RWPE1 (cell line): ENCODE measurements around the gene MAP4K2.

ENCODE experiments used
- CTCF ChIA-PET: fragments of 350-600 bp; sonication (Branson Sonifier 250); formaldehyde crosslinking; extraction: SDS; loops from one replicate; lab custom pipeline; 2021; lab: Yijun Ruan, JAX
- POLR2A ChIA-PET: fragments of 400-600 bp; formaldehyde crosslinking; extraction: SDS; loops from one replicate; lab custom pipeline; 2020; ENCODE audit warnings: antibody characterized with exemption; ENCODE audit not compliant: low non-redundant PET; lab: Yijun Ruan, JAX
- DNase-seq: peaks from one replicate; pipeline ENCODE4 v3.0.0; 2012; ENCODE audit warnings: low spot score
- H3K27ac ChIP-seq: fragments of 450-650 bp; 2 replicates; pipeline ENCODE4 v1.5.1; 2017
- TF ChIP-seq, protein P1 (sequence below): fragments of 450-650 bp; conservative IDR thresholded peaks from 2 replicates; pipeline ENCODE4 v1.5.1; 2017; ENCODE audit warnings: low read depth, mild to moderate bottlenecking

The MAP4K2 gene

DNA sequence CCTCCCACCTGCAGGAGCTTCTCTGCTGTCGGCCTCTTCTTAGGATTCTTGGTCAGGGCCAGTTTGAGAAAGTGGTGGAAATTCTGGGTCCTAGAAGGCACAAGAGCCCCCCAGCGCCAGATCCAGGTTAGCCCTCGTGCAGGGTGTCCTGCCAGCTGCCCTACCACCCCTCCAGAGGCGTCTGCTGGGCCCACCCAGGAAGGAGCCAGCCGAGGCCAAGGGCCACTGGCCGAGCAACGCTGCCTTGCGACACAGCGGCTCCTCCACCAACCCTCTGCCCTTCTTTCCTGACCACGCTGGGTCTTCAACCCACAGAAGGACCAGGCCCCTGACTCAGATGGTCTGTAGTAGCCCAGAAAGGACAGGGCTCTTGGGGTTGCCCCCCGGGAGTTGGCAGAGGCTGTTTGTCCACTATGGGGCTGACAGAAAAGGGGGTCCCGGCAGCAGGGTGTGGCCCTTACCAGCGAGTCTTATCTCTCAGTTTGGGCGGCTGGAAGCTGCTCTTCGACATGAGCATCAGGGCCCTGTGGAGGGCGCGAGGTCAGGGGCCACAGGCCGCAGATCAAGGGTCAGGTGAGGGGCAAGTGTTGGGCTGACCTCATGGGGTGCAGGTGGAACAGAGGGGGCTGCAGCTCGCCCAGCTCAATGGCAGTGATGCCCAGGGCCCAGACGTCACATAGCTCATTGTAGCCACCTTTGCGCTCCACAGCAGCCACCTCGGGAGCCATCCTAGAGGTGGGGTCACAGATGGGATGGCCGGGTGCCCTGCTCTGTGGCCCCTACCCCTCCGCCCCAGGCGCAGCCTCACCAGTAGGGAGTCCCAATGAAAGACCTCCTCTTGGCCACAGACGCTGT, 2.5 kb downstream of the MAP4K2 start:
- TF ChIP-seq, protein P1, sequence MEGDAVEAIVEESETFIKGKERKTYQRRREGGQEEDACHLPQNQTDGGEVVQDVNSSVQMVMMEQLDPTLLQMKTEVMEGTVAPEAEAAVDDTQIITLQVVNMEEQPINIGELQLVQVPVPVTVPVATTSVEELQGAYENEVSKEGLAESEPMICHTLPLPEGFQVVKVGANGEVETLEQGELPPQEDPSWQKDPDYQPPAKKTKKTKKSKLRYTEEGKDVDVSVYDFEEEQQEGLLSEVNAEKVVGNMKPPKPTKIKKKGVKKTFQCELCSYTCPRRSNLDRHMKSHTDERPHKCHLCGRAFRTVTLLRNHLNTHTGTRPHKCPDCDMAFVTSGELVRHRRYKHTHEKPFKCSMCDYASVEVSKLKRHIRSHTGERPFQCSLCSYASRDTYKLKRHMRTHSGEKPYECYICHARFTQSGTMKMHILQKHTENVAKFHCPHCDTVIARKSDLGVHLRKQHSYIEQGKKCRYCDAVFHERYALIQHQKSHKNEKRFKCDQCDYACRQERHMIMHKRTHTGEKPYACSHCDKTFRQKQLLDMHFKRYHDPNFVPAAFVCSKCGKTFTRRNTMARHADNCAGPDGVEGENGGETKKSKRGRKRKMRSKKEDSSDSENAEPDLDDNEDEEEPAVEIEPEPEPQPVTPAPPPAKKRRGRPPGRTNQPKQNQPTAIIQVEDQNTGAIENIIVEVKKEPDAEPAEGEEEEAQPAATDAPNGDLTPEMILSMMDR = no peak
- H3K27ac ChIP-seq = peak overlapping the region; percentile 89
- POLR2A ChIA-PET = no interaction called here
- CTCF ChIA-PET = interaction anchor here (1.0 to 1.2 kb wide), 2 partner anchors 13 kb away, joined by 3 to 4 read pairs; no protein-coding TSS in a partner anchor
- no peak for DNase-seq

DNA sequence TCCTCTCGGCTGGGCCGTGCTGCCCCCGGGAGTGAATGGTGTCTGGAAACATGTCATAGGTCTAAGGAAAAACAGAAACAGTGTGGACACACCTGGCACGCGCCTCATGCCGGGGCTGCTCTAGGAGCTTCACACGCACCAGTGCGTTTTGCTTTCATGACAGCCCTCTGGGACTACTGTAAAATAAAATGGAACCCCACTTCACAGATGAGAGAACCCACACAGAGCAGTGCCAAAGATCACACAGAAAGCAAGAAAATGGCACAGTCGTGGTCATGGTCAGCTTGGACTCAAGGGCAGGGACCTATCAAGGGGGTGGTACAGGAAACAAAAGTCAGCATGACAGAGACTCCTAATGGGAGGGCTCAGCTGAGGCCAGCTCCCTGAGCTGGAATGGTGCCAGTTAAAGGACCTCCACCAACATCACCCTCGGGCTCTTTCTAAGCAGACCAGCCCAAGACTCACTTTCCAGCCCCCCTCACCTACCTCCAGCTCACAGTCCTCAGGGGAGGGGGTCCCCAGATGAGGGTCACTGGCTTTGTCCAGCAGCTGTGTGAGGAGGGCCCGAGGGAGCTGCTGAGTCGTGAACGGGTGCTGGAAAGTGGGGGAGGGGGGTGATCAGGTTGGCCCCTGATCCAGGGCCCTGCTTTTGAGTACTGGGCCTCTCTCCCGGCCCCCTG, 3.3 kb downstream of the MAP4K2 start:
- ChIA-PET CTCF (interaction anchor here (0.6 to 1.2 kb wide), 3 partner anchors 12 to 96 kb away, joined by 3 to 4 read pairs (median 4); no protein-coding TSS in a partner anchor), POLR2A (no interaction called here)
- TF ChIP-seq, protein P1 = no peak
- H3K27ac ChIP-seq = peak overlapping the region; percentile 89
- no peak for DNase-seq

DNA sequence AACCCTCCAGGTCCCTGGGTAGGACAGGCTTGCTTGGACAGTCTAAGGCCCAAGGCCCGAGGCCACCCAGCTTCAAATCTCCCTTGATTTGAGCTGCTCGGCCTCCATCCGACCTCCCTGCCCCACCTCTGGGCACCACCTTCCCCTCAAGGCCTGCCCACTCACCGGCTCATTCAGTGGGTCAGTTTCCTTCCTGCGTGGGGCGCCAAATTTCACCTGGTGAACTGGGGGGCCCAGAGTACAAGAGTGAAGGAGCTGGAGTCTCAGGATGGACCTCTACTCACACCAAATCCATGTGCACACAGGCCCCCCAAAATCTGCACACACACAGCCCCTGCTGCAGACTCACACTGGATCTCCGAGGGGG, 3.8 kb downstream of the MAP4K2 start:
- TF ChIP-seq, protein P1 = no peak
- CTCF ChIA-PET = interaction anchor here (0.6 to 1.0 kb wide), 2 partner anchors 14 to 97 kb away, joined by 4 read pairs; no protein-coding TSS in a partner anchor
- no peak for DNase-seq
- H3K27ac ChIP-seq = peak overlapping the region; percentile 89
- POLR2A ChIA-PET = no interaction called here

DNA sequence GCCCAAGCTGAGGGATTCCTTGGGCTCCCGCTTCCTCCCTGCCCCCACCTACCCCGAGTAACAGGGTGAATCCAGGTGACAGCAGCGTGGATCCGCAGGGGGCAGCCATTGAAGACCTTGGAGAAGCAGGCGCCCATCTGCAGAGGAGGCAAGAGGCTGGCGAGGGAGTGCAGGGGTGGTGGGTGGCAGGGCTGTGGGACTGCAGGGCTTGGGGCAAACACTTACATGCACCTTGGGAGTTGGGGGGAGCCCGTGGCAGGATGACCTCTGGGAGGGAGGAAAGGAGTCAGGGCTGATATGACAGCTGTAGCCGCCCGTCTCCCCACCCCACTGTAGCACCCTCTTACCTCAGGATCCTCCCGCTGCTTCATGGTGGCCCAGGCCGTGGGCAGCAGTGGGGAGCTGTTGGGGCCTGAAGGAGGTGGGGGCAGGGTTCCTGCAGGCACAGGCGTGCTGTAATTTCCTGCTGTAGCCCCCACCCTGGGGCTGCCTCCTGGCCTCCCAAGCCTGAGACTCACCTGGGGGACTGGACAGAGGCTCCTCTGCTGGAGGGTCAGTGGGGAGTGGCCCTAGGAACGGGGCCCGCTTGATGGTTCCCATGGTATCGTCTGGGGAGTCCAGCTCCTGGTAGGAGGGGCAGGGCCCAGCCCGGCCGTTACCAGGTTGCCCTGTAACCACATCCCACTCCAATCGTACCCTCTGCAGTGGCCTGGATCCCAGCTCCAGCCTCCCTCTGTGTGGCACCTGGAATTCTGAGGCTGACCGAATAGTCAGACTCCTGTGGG, 6.1 kb downstream of the MAP4K2 start:
- peak overlapping the region; percentile 15; the same call in 1 of the 2 replicates for H3K27ac ChIP-seq
- no peak for DNase-seq
- TF ChIP-seq, protein P1 = no peak
- CTCF ChIA-PET = no interaction called here
- POLR2A ChIA-PET = interaction anchor here (0.6 kb wide), 1 partner anchor 103 kb away, joined by 7 read pairs; no protein-coding TSS in a partner anchor

DNA sequence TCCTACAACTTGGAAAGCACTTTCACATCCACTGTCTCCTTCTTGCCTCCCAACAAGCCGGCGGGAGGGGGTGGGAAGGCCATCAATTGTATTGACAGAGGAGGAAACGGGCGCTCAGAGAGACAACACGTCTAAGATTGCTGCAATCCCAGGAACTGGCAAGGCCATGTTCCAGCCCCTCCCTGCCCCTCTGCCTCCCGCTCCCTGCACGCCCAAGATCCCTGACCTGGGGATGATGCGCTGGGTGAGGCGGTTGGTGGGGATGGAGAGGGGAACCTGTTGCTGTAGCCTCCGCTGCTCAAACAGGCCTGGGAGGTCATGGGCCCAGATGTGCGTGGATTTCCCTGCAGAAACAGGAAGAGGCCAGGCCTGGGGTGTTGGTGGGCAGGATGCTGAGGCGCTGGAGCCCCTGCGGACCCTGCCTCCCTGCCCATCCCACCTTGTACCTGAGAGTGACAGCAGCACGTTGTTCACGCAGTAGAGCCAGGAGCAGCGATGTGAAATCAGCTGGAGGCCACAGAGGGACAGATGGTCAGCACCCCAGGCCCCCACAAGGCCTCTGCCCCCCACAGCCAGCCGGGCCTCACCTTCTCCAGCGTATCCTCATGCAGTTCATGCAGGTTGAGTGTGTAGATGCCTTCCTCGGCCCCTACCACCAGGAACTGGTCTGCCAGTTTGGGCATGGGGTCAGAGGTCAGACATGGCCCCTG, 6.8 kb downstream of the MAP4K2 start:
- no peak for DNase-seq
- ChIA-PET POLR2A (interaction anchor here (0.6 kb wide), 1 partner anchor 104 kb away, joined by 7 read pairs; no protein-coding TSS in a partner anchor), CTCF (no interaction called here)
- peak overlapping the region; percentile 19; the same call in 1 of the 2 replicates for H3K27ac ChIP-seq
- TF ChIP-seq, protein P1 = no peak
